Measurements from ENCODE around the gene ROPN1L.
"Not testable (repeated sequence)": the region's sequence is repeated elsewhere in the genome, so short reads cannot be mapped to it uniquely, and the experiment has no call there.

The ROPN1L gene

GRCh38 chr5:10503321-10503720 lies 61.6 kb downstream of the ROPN1L start:
- no peak for DNase-seq

- DNase-seq, result no peak
These were observed 62.5 kb downstream of the ROPN1L start for GRCh38 chr5:10503997-10504793.

- no peak for DNase-seq
These were observed 63.9 kb downstream of the ROPN1L start for GRCh38 chr5:10505517-10506095.

- no peak for DNase-seq
These were observed 64.9 kb downstream of the ROPN1L start for GRCh38 chr5:10506535-10506934.

GRCh38 chr5:10507575-10508096 lies 66.0 kb downstream of the ROPN1L start:
- DNase-seq, result no peak

- DNase-seq, result no peak
These were observed 67.9 kb downstream of the ROPN1L start for GRCh38 chr5:10509575-10509974.

- no peak for DNase-seq
These were observed 70.3 kb downstream of the ROPN1L start for GRCh38 chr5:10511741-10512640.

GRCh38 chr5:10513501-10514442 lies 72.1 kb downstream of the ROPN1L start:
- DNase-seq, result no peak

- DNase-seq, result not testable (repeated sequence)
These were observed 72.9 kb downstream of the ROPN1L start for GRCh38 chr5:10514572-10514971.

Measured in stimulated activated CD4-positive, alpha-beta T cell treated with anti-CD3 and anti-CD28 coated beads, Interleukin-15, amount 100 ng/mL, for 24 hours (primary cell).